Stimulated activated CD8-positive, alpha-beta memory T cell treated with anti-CD3 and anti-CD28 coated beads, Interleukin-15, amount 100 ng/mL, for 24 hours (primary cell): Measurements from ENCODE around the gene SPRR2F.

Experiments
- DNase-seq: peaks from one replicate; pipeline ENCODE4 v3.0.0-alpha.2; 2020; ENCODE audit warnings: low read depth

The SPRR2F gene

GRCh38 chr1:153072806-153073726 is 40.2 kb downstream of the SPRR2F start:
- no peak for DNase-seq

- no peak for DNase-seq
Measured at GRCh38 chr1:153071511-153071910, 41.8 kb downstream of the SPRR2F start, which contains the start of gene SPRR2B. SPRR2B (minus strand) TSS chr1:153071611; CDS start chr1:153070839, 772 bp downstream.

GRCh38 chr1:153070243-153070642 is 43.1 kb downstream of the SPRR2F start:
- no peak for DNase-seq
